ENCODE results near the gene OCRL.

OCRL gene

DNA sequence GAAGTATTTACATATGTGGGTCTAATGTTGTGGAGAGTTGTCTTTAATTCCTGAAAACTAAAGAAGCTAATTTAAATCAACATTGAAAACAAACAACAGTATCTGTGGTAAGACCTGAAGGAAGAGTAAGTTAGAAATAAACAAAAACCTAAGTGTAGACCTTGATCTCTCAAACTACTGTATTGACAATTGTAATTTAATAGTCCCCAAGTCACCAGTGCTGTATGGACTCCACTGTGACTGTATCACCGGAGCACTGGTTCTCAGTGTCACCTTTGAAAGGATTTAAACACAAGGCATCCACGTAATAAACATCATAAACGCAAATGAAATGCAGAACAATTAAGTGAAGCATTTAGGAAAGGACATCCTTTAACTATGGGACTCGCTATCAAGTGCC, 46.4 kb downstream of the OCRL start:
- H3K4me3 Mint-ChIP-seq, result no peak overlapping the region
- peaks cover 6% of the 10 kb centered on the region for H3K36me3 Mint-ChIP-seq (ENCODE audit: low read depth)
- no peaks in the 10 kb centered on the region for H3K4me1 Mint-ChIP-seq (ENCODE audit: low read depth)
- no peaks in the 10 kb centered on the region for H3K9me3 Mint-ChIP-seq
- no peak overlapping the region for H3K27ac Mint-ChIP-seq
- DNase-seq, result no peak
- peaks cover 18% of the 10 kb centered on the region for H3K27me3 Mint-ChIP-seq

DNA sequence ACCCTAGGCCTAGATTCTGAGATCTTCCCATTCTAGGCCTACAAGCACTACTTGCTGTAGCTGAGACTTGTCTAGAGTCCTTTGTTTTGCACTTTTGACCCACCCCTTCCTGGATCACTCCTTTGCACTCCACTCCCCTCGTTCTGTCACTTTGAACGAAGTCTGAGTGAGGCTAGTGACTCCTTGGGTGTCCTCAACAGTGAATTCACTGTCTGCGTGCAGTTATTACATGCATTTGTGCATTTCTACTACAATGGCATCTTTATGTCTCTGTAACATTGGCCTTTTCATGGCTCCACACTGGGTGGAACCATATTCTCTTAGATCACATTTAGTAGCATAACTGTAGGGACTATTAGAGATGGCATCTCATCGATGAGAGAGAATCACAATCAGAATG, 50.5 kb downstream of the OCRL start:
- Mint-ChIP-seq H3K4me1 (ENCODE audit: low read depth) (no peaks in the 10 kb centered on the region), H3K9me3 (no peaks in the 10 kb centered on the region), H3K27ac (no peak overlapping the region)

DNA sequence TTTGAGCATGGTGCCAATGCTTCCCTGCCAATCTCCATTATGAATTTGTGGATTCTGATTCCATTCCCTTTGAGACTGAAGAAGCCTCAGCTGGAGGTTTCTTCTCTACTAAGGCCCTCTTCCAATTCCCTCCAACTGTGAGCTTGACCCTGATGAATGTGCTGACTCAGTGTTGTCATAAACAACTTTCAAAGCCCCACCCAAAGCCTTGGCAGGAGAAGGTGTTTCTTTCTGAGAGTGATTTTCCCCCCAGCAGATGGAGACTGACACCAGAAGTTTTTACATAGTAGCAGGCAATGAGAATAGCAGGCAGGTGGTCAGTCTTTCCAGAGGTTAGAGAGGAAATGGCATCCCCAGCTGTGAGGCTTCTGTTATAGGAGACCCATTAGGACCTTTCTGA, 53.1 kb downstream of the OCRL start:
- Mint-ChIP-seq H3K36me3 (ENCODE audit: low read depth) (peaks cover 6% of the 10 kb centered on the region), H3K4me1 (ENCODE audit: low read depth) (no peaks in the 10 kb centered on the region), H3K4me3 (no peak overlapping the region), H3K27ac (no peak overlapping the region), H3K27me3 (peaks cover 13% of the 10 kb centered on the region), H3K9me3 (no peaks in the 10 kb centered on the region)
- no peak for DNase-seq

More for the DNA sequence above, 50.5 kb downstream of the OCRL start:
- DNase-seq, result no peak
- Mint-ChIP-seq H3K4me3 (no peak overlapping the region), H3K27me3 (peaks cover 16% of the 10 kb centered on the region), H3K36me3 (ENCODE audit: low read depth) (peaks cover 6% of the 10 kb centered on the region)

DNA sequence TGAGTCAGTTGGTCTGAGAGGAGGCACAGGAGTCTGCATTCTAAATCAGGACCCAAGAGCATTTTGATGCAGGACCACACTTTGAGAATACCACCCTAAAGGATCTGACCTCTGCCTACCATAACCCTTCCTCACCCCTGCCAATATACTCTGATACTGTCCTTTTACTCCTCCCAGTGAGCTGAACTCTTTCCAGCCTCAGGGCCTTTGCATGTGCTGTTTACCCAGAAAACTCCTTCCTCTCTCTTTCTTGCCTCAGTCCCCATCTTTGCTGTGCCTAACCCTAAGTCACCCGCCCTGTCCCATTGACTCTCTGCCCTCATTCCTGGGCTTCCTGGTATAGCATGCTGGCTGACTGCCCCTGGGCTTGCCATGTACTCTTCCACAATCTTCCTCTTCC, 54.7 kb downstream of the OCRL start:
- H3K27ac Mint-ChIP-seq, result no peak overlapping the region
- no peak for DNase-seq
- H3K9me3 Mint-ChIP-seq, result no peaks in the 10 kb centered on the region
- H3K4me3 Mint-ChIP-seq, result no peak overlapping the region
- H3K27me3 Mint-ChIP-seq, result peaks cover 16% of the 10 kb centered on the region
- H3K36me3 Mint-ChIP-seq (ENCODE audit: low read depth), result peaks cover 2% of the 10 kb centered on the region
- H3K4me1 Mint-ChIP-seq (ENCODE audit: low read depth), result no peaks in the 10 kb centered on the region

DNA sequence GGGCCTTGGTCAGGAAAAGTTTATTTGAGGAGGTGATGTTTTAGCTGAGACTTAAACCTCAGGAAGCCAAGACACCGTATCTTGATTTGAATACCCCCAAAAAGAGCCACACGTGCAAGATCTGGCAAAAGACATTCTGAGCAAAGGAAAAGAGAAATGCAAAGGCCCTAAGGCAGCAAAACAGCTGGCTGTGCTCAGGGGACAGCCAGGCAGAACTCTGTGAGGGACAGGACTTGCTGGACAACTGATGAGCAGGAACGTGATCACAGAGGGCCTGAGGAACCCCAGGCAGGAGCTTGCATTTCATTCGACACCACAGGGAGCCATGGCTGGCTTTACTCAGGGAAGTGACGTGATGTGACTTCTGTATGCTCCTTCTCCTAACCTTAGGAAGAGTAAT, 56.0 kb downstream of the OCRL start:
- Mint-ChIP-seq H3K27me3 (peaks cover 23% of the 10 kb centered on the region), H3K9me3 (no peaks in the 10 kb centered on the region), H3K36me3 (ENCODE audit: low read depth) (no peaks in the 10 kb centered on the region), H3K4me1 (ENCODE audit: low read depth) (no peaks in the 10 kb centered on the region), H3K4me3 (no peak overlapping the region), H3K27ac (no peak overlapping the region)
- DNase-seq, result no peak

DNA sequence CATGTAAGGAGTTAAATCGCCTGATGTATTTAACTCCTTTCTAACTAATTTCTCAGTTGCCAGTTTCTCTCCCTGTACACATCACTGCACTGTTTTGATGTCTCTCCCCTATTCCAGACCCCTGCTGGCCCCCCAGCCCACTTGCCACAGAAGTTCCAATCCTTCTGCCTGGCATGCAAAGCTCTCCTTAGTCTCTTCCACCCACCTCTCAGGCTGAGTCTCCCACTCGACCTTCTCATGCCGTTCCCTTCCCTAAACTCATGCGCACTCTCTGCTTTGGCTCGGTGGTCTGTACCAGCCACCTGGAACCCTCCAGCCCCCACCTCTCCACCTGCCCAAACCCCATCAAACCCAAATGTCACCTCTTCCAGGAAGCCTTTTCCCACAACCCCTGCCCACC, 57.8 kb downstream of the OCRL start:
- H3K4me3 Mint-ChIP-seq, result no peak overlapping the region
- no peak for DNase-seq
- peaks cover 31% of the 10 kb centered on the region for H3K27me3 Mint-ChIP-seq
- H3K27ac Mint-ChIP-seq, result no peak overlapping the region
- H3K36me3 Mint-ChIP-seq (ENCODE audit: low read depth), result no peaks in the 10 kb centered on the region
- peaks cover 2% of the 10 kb centered on the region for H3K4me1 Mint-ChIP-seq (ENCODE audit: low read depth)
- no peaks in the 10 kb centered on the region for H3K9me3 Mint-ChIP-seq

DNA sequence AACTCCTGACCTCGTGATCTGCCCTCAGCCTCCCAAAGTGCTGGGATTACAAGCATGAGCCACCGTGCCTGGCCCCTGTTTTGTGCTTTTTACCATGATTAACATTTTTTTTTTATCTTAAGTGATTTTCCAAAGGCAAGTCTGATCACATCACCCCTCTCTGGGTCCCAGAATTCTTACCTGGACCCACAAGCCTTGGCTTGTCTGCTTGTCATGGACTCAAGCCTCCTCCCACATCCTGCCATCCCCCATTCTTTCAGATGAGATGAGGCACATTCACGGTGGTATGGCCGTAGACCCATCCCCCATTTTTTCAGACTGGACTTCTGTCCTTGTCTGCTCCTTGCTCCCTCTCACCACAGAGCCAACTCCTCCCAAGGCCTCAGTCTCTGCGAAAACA, 59.4 kb downstream of the OCRL start:
- no peak for DNase-seq
- Mint-ChIP-seq H3K9me3 (no peaks in the 10 kb centered on the region), H3K36me3 (ENCODE audit: low read depth) (no peaks in the 10 kb centered on the region), H3K4me1 (ENCODE audit: low read depth) (peaks cover 5% of the 10 kb centered on the region), H3K27ac (no peak overlapping the region), H3K27me3 (peaks cover 33% of the 10 kb centered on the region), H3K4me3 (no peak overlapping the region)

DNA sequence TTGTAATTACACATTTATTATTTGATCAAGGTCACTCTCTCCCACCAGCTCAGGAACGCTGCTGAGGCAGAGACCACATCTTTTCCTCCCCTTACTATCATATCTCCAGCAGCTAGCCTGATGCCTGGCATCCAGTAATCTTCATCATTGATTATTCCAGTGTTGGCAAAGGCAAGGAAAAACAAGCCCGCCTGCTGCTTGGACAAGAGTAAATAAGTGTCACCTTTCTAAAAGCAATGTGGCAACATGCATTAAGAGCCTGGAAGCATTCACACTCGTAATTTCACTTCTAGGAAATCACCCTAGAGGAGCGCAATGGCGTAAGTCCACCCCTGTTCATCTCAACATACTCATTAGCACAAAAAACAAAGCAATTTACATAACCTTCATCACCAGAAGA, 59.9 kb downstream of the OCRL start:
- Mint-ChIP-seq H3K27ac (no peak overlapping the region), H3K4me1 (ENCODE audit: low read depth) (peaks cover 7% of the 10 kb centered on the region), H3K4me3 (no peak overlapping the region), H3K36me3 (ENCODE audit: low read depth) (no peaks in the 10 kb centered on the region), H3K27me3 (peaks cover 33% of the 10 kb centered on the region), H3K9me3 (no peaks in the 10 kb centered on the region)
- no peak for DNase-seq

DNA sequence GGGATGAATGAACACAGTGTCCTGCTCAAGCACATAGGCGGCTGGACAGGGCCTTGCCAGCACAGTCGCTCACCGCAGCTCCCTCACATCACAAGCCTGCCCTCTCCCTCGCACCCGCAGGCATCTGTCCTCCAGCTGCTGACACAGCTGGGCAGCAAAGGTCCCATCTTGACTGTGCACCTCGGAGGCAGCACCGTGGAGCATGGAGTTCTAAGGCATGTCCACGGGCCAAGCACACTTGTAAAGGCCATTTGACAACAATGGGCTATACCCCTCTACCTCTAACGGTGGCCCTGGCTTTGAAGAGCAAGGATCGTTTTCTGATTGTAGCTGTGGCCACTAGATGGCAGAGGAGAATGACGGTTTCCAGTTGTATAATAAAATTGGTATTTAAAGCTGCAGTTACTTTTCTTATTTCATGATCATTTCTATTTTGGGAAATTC, 60.9 kb downstream of the OCRL start:
- H3K27me3 Mint-ChIP-seq, result peaks cover 39% of the 10 kb centered on the region
- no peaks in the 10 kb centered on the region for H3K36me3 Mint-ChIP-seq (ENCODE audit: low read depth)

DNA sequence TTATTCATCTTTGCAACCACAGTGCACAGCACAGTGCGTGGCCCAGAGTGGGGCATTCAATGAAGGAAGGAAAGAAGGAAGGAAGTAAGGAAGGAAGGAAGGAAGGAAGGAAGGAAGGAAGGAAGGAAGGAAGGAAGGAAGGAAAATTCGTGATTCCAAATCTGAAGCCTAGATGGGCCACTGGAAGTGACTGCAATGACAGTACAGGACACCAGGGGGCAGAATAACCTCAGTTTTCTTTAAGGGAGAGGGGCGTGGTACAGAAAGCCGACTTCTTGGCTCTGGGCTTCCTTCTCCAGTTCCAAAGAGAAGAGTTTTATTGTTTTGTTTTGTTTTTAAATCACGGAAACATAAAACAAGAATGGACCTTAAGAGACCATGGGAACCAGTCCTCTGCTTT, 66.9 kb downstream of the OCRL start:
- Mint-ChIP-seq H3K4me3 (no peak overlapping the region), H3K27ac (no peak overlapping the region), H3K4me1 (ENCODE audit: low read depth) (peaks cover 8% of the 10 kb centered on the region), H3K9me3 (no peaks in the 10 kb centered on the region), H3K27me3 (peaks cover 27% of the 10 kb centered on the region), H3K36me3 (ENCODE audit: low read depth) (no peaks in the 10 kb centered on the region)
- peak; percentile 58 for DNase-seq

More for the DNA sequence above, 60.9 kb downstream of the OCRL start:
- Mint-ChIP-seq H3K4me3 (no peak overlapping the region), H3K4me1 (ENCODE audit: low read depth) (peaks cover 10% of the 10 kb centered on the region), H3K9me3 (no peaks in the 10 kb centered on the region), H3K27ac (no peak overlapping the region)
- peak; percentile 37 for DNase-seq

DNA sequence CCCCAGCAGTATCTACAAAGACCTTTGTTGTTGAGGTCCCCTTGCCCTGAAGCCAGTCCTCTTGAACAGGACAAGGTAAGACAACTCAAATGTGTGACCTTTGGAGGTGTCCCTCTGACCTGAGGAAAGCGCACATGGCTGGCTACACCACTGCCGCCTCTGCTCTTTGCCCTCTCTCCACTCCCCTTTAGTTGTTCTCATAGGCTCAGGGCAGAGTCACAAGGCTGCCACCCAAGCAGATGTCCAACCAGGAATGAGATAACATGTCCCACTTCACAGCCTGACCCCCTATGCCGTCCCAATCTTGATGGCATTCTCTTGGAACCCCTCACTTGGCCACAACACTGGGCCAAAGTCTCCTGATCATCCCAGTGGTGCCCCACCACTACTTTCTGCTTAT, 68.4 kb downstream of the OCRL start:
- Mint-ChIP-seq H3K4me3 (no peak overlapping the region), H3K36me3 (ENCODE audit: low read depth) (no peaks in the 10 kb centered on the region), H3K27ac (no peak overlapping the region), H3K27me3 (peaks cover 21% of the 10 kb centered on the region), H3K9me3 (no peaks in the 10 kb centered on the region), H3K4me1 (ENCODE audit: low read depth) (peaks cover 8% of the 10 kb centered on the region)
- DNase-seq, result no peak

DNA sequence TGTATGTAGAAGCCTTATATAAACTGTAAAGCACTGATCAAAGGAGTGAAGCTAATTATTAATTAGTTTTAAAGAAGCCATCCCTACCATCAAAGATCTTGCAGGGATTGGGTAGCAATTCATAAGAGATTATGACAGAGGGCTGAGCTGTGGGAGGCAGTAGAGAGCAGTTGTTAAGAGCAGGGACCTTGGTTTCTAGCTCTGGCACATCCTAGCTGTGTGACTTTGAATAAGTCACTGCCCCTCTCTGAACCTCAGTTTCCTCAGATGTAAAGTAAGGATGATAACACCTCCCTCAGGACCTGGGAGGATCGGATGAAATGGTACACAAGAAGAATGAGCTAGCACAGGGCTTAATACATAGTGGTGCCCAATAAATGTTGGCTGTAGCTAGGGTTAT, 69.3 kb downstream of the OCRL start:
- peaks cover 18% of the 10 kb centered on the region for H3K27me3 Mint-ChIP-seq
- H3K4me1 Mint-ChIP-seq (ENCODE audit: low read depth), result peaks cover 5% of the 10 kb centered on the region
- H3K27ac Mint-ChIP-seq, result no peak overlapping the region
- H3K36me3 Mint-ChIP-seq (ENCODE audit: low read depth), result no peaks in the 10 kb centered on the region
- DNase-seq, result no peak
- H3K9me3 Mint-ChIP-seq, result no peaks in the 10 kb centered on the region
- H3K4me3 Mint-ChIP-seq, result no peak overlapping the region

DNA sequence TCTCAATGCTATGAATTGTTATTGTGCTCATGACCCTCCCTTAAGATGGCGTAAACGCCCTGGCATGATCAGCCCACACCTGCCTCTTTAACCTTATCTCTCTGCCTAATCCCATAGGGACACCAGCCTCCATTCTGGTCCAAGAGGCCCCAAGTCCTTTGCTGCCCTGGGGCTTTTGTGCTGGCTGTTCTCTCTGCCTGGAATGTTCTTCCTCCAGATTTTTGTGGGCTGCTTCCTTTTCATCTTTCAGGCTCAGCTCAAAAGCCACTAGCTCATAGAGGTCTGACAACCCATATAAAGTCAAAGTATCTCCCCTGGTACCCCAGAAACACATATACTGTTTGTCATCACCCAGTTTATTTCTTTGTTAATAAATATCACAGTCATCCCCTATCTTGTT, 72.3 kb downstream of the OCRL start:
- Mint-ChIP-seq H3K36me3 (ENCODE audit: low read depth) (no peaks in the 10 kb centered on the region), H3K27ac (no peak overlapping the region), H3K9me3 (no peaks in the 10 kb centered on the region), H3K27me3 (peaks cover 7% of the 10 kb centered on the region), H3K4me1 (ENCODE audit: low read depth) (no peaks in the 10 kb centered on the region), H3K4me3 (no peak overlapping the region)
- no peak for DNase-seq

DNA sequence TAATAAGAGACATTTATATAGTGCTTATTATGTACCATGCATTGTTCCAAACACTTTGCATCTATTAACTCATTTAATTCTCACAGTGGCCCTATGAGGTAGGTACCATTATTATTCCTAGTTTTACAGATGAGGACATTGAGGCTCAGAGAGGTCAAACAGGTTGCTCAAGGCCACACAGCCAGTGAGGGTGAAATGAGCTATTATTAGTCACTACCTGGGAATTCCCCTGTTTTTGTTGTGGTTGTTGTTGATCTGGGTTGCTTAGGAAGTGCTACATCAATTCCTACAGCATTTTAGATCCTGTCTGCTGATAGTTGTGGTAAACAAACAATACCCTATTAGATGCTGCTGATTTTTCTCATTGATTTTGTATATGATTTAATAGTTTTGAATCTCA, 73.5 kb downstream of the OCRL start:
- DNase-seq, result no peak
- Mint-ChIP-seq H3K4me3 (no peak overlapping the region), H3K27ac (no peak overlapping the region), H3K9me3 (no peaks in the 10 kb centered on the region), H3K27me3 (peaks cover 1% of the 10 kb centered on the region), H3K36me3 (ENCODE audit: low read depth) (no peaks in the 10 kb centered on the region), H3K4me1 (ENCODE audit: low read depth) (no peaks in the 10 kb centered on the region)

DNA sequence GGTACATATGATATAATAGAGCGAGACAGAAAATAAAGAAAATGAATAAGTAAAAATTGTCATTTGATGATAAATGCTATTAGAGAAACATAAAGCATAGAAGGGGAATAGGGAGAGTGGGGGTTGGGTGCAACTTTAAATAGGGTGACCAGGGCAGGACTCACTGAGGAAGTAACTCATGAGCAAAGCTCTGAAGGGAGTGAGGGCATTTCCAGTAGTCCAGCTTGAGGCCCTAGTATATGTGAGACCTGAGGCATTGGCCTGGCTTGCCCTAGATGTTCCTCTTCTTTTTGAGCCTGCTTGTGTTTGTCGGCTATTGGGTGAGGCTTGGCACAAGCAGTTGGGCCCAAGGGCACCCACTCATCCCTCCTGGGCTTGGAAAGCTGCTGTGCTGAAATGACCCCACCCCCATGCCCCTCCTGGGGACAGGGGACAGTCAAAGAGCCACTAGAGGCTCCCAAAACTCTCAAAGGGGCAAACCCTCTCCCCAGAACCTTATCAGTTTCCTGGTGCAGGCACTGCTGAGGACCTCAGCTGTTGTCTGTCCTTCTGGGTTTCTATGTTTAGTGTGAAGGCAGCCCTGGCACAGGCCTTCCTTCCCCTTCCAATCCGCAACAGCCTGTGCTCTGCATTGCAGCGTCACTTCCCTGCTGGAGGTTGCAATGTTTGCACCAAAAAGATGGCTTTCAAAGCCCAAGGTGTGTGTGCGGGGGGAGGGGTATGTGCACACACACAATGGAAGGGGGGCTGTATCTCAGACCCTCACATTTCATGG, 74.6 kb downstream of the OCRL start:
- no peak for DNase-seq
- no peaks in the 10 kb centered on the region for H3K4me1 Mint-ChIP-seq (ENCODE audit: low read depth)
- H3K36me3 Mint-ChIP-seq (ENCODE audit: low read depth), result no peaks in the 10 kb centered on the region
- no peaks in the 10 kb centered on the region for H3K9me3 Mint-ChIP-seq
- H3K4me3 Mint-ChIP-seq, result no peak overlapping the region
- no peaks in the 10 kb centered on the region for H3K27me3 Mint-ChIP-seq
- H3K27ac Mint-ChIP-seq, result no peak overlapping the region

DNA sequence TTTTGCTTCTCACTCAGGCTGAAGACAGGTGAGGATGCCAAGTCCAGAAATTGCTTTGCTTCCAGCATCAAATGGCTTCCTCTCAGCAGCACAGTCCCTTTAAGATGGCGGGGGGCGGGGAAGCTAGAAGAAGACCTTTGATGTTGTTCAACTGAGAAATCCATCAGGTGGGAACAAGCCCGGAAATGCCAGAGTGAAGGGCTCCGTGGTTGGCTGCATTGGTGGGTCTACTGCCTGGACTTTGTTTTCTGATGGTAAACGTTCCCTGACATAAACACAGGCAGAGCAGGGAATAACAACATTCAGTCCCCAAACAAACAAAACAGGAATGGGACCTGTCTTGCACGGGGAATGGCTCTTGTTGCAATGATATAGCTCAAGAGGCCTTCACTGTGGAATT, 77.4 kb downstream of the OCRL start:
- no peak overlapping the region for H3K27ac Mint-ChIP-seq
- peaks cover 12% of the 10 kb centered on the region for H3K27me3 Mint-ChIP-seq
- H3K36me3 Mint-ChIP-seq (ENCODE audit: low read depth), result no peaks in the 10 kb centered on the region
- no peak for DNase-seq
- H3K9me3 Mint-ChIP-seq, result no peaks in the 10 kb centered on the region
- H3K4me1 Mint-ChIP-seq (ENCODE audit: low read depth), result no peaks in the 10 kb centered on the region
- no peak overlapping the region for H3K4me3 Mint-ChIP-seq
